HG03457 (cell line): Measurements from ENCODE around the gene KLK3.
A peak's percentile ranks its signal among the peaks of the same experiment; 100 is the strongest.
"Not testable (repeated sequence)": the region's sequence is repeated elsewhere in the genome, so short reads cannot be mapped to it uniquely, and the experiment has no call there.

Experiments used
- ATAC-seq: cut with Tn5 transposase; IDR thresholded peaks from one replicate; pipeline ENCODE4 v1.9.1; 2021; ENCODE audit warnings: moderate number of reproducible peaks; ENCODE audit not compliant: unreplicated experiment

KLK3 gene

GRCh38 chr19:50854636-50855410, at the start of gene KLK3:
TSS of gene KLK3 (plus strand) at chr19:50854915. CDS start at chr19:50854956, 41 bp downstream.
- ATAC-seq, result no peak

- no peak for ATAC-seq
Observed at GRCh38 chr19:50808856-50809255, 45.9 kb upstream of the KLK3 start.

GRCh38 chr19:50811622-50812238, 43.0 kb upstream of the KLK3 start:
- not testable (repeated sequence) for ATAC-seq

GRCh38 chr19:50812474-50812873, 42.2 kb upstream of the KLK3 start:
- ATAC-seq, result no peak

- no peak for ATAC-seq
Observed at GRCh38 chr19:50814883-50815282, 39.8 kb upstream of the KLK3 start.

GRCh38 chr19:50815439-50815838, 39.3 kb upstream of the KLK3 start:
- no peak for ATAC-seq

GRCh38 chr19:50817941-50818858, 36.5 kb upstream of the KLK3 start:
- peak; percentile 34 for ATAC-seq

- no peak for ATAC-seq
Observed at GRCh38 chr19:50818859-50819472, 35.7 kb upstream of the KLK3 start.

GRCh38 chr19:50819636-50820035, 35.1 kb upstream of the KLK3 start:
- no peak for ATAC-seq

GRCh38 chr19:50820086-50820485, 34.6 kb upstream of the KLK3 start:
- no peak for ATAC-seq

GRCh38 chr19:50820549-50821247, 34.0 kb upstream of the KLK3 start:
- ATAC-seq, result no peak

- ATAC-seq, result no peak
Observed at GRCh38 chr19:50821248-50821612, 33.5 kb upstream of the KLK3 start.

GRCh38 chr19:50821622-50822021, 33.1 kb upstream of the KLK3 start:
- no peak for ATAC-seq

GRCh38 chr19:50822661-50823208, 32.0 kb upstream of the KLK3 start:
- no peak for ATAC-seq

GRCh38 chr19:50823389-50824042, 31.2 kb upstream of the KLK3 start, which contains the start of gene KLK1:
TSS of gene KLK1 (minus strand) at chr19:50823787. CDS start at chr19:50823748, 39 bp downstream.
- no peak for ATAC-seq

GRCh38 chr19:50826492-50827240, 28.0 kb upstream of the KLK3 start:
- ATAC-seq, result no peak

- ATAC-seq, result no peak
Observed at GRCh38 chr19:50827476-50827875, 27.2 kb upstream of the KLK3 start.

- ATAC-seq, result no peak
Observed at GRCh38 chr19:50829801-50830200, 24.9 kb upstream of the KLK3 start.
